Adipose tissue (tissue), 3 donors: ENCODE measurements around the gene COL20A1. TPM values are rescaled to one million over a fixed set of nuclear protein-coding genes. Genes with fewer than 3 reads are reported as not detected.
"Not testable (repeated sequence)": the region's sequence is repeated elsewhere in the genome, so short reads cannot be mapped to it uniquely, and the experiment has no call there.

Experiments used
- H3K27ac ChIP-seq: one replicate; pipeline ENCODE4 v1.5.1; 2013; ENCODE audit warnings: low read depth, low read length
- WGBS, 3 donors: extraction: QIAGEN DNeasy Blood & Tissue Kit; methylation state at CpG; one replicate each; pipeline ENCODE4 v1.1.7; 2013; 5-methylcytosine and 5-hydroxymethylcytosine counted together
- polyA plus RNA-seq, 3 donors: library from polyadenylated mRNA; stranded (reverse); fragments of 200-250 nt; gene quantifications; one replicate each; pipeline ENCODE4 v1.2.3, GENCODE V29; 2013
- donor health status: healthy with polysubstance abuse.
- donor health status: Bipolar disorder and iron deficiency.
- donor health status: healthy.

Gene COL20A1
- not detected for polyA plus RNA-seq

DNA sequence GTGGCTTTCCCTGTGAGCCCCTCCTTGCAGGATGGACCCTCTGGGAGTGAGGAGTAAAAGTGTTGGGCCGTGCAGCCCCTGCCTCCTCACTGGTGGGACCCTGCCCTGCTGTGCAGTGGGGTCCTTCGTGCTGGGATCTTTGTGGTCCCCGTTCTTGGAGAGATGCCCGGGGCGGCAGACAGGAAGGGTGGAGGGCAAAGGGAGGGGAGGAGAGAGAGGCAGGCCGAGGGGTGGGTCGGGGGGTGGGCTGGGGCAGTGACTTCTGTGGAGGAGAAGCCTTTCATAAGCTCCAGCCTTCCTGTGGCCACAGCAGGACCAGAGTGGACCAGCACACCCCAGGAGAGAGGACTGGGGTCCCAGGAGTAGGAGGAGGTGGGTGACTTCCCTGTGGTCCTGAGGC lies at the start of gene COL20A1:
TSS of gene COL20A1 (plus strand) at position 283 of the 400 bp plus-strand sequence. CDS start 1,922 bp downstream, outside the sequence.
- no peak within 1 kb of the TSS for H3K27ac ChIP-seq
- WGBS, 3 donors, result 19 to 29% (median 24%) methylated on average over 5 to 7 of the region's 7 CpGs

DNA sequence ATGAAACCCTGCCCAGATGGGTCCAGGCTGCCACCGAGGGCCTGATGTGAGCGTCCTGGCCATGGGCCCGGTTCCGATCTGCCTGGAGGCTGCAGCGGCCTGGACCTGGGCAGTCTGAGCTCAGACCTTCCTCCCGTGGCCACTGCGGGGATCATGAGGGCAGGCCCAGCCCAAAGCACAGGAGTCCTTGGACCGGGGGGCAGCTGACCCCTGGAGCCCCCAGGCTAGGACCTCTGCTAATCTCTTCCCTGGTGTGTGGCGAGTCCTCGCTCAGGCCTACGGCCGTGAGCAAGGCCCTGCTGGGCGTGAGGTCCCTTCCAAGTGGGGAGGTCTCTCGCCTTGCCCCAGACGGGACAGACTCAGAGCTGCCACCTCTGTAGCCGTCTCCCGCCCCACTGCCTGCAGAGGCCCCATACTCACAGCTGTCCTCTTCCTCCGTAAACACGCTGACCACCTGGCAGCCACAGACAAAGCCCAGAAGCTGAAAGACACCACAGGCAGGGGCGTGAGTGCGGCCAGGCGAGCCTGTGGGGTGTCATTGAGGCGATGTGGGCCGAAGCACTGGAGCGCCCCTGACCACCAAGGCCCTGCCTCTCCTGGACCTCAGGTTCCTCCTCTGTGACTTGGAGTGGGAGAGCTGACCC lies 49.3 kb upstream of the COL20A1 start:
- no peak overlapping the region for H3K27ac ChIP-seq
- 77 to 86% (median 82%) methylated on average over 25 of the region's 25 CpGs for WGBS, 3 donors

DNA sequence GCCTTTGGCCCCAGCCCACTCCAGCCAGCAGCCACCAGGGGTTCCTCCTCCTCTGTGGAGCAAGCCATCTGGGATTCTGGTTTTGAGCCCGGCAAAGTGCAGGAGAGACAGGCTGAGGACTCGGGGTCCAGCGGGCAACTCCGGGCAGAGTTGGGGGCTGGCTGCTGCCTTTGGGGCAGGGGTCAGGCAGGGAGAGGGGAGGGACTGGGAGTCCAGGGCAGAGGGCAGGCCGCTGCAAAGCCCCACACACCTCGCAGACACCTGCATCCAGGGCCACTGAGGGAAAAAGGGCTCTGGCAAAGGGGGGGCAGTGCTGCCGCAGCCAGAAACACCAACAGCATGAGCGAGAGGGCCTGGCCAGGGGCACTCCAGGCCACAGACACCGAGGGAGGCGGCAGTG lies 48.5 kb upstream of the COL20A1 start:
- no peak overlapping the region for H3K27ac ChIP-seq
- WGBS, 3 donors, result 78 to 88% (median 87%) methylated on average over 6 to 10 of the region's 10 CpGs

DNA sequence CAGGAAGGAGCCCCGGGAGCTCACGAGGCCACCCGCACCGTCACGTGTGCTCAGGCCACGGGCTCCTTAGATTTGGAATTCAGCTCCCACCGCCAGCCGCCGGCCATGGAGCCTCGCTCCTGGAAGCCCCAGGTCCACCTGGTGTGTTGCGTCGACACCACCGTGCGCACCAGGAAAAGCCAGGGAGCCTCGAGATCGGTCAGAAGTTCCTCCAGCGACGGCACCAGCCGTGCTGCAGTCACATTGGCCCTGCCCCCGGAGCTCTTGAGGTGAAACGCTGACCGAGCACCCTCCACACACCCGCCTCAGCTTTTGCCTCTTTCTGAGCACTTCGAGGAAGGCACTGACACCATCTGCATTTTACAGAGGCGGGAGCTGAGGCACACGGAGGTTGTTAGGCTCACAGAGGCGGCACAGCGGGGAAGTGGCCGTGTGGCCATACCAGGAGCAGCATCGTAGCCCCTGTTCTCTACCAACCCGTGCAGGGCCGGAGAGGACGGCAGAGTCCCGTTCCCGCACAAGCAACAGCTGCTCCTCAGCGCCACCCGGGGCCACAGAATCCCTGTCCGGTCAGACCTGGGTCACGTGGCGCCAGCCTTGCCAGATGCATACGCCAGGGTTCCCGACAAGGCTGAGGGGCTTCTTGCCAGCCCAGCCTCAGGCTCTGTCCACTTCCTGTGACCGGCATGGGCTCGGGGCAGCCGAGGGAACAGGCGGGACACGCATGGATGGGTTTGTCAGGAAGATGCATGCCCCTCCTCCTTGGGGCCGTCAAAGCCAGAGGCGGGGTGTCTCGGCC lies 46.3 kb upstream of the COL20A1 start:
- WGBS, 3 donors, result 34 to 55% (median 51%) methylated on average over 50 of the region's 50 CpGs
- H3K27ac ChIP-seq, result no peak overlapping the region

DNA sequence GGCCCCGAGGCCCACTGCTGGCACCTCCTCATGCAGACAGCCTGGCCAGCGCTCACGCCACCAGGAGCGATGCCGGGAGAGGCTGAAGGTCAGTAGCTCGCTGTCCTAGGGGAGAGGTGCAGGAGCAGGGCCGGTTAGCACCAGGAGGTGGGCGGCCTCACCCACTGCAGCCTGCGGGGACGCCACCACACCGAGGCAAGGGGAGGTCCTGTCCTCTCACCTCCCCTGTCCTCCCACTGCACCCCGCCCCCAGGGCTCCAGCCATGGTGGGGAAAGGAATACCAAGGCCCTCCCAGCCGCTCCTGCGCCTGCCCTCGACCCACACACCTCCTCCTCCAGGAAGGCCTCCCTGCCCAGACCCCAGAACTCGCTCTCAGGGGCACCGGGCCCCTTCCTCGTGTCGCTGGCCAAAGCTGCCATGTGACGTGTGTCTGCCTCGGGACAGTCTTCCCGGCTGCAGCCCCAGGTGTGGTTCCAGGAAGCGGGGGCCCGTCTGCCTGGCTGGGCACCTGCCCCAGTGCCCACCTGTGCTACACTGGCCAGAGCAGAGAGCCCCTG lies 45.2 kb upstream of the COL20A1 start:
- WGBS, 3 donors, result 50 to 72% (median 71%) methylated on average over 10 to 24 of the region's 24 CpGs
- H3K27ac ChIP-seq, result no peak overlapping the region

DNA sequence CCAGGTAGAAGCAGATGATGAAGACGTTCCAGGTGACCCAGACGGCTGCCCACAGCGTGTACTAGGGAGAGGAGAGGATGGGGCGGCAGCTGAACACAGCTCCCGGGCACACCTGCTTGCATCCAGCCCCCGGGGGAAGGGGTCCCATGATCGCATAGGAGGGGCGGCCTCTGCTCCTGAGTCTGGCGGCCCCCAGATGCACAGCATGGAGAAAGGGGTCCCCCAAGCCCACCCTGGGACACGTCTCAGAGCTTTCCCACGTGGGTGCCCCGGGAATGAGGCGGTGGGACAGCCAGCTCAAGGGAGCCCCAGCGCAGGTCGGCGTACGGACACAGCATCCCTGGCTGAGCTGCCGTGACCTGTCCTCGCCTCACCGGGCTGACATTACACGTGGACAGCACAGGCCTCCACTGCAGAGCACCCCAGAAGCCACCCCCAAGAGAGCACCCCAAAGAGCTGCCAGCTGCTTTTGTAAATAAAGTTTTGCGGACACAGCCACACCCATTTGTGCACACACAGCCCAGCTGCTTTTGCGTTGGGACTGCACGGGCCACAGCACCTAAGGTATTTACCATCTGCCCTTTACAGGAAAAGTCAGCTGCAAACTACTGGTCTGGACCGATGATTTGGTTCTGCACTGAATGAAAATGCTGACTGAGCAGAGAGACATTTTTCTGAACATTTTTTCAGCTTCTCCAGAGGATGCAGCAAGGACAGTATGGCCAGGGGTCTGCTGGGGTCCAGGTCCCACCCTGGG lies 44.0 kb upstream of the COL20A1 start:
- WGBS, 3 donors, result 63 to 82% (median 79%) methylated on average over 23 to 25 of the region's 25 CpGs

DNA sequence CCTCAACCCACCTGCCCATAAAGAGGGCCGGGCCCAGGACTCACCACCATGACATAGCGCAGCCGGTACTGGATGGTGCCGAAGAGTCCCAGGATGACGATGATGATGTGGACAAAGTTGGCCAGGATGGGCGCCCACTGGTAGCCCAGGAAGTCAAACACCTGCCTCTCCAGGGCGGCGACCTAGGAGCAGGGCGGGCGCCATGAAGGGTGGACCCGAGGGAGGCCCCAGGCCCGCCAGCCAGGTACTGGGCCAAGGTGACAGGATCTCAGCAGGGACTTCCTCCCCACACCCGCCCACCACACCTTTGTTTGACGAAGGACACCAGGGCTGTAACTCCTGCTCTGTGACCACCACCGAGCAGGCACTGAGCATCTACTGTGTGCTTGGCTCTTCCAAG lies 43.1 kb upstream of the COL20A1 start:
- 86 to 91% (median 88%) methylated on average over 15 of the region's 15 CpGs for WGBS, 3 donors
- no peak overlapping the region for H3K27ac ChIP-seq

More for the DNA sequence above, 44.0 kb upstream of the COL20A1 start:
- no peak overlapping the region for H3K27ac ChIP-seq

DNA sequence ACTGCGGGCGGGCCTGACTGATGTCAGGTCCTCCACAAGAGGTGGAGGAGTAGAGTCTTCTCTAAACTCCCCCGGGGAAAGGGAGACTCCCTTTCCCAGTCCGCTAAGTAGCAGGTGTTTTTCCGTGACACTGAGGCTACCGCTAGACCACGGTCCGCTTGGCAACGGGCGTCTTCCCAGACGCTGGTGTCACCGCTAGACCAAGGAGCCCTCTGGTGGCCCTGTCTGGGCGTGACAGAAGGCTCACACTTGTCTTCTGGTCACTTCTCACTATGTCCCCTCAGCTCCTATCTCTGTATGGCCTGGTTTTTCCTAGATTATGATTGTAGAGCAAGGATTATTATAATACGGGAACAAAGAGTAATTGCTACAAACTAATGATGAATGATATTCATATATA lies 41.6 kb upstream of the COL20A1 start:
- not testable (repeated sequence) for H3K27ac ChIP-seq
- WGBS, 3 donors, result 23 to 34% (median 24%) methylated on average over 11 to 12 of the region's 14 CpGs

DNA sequence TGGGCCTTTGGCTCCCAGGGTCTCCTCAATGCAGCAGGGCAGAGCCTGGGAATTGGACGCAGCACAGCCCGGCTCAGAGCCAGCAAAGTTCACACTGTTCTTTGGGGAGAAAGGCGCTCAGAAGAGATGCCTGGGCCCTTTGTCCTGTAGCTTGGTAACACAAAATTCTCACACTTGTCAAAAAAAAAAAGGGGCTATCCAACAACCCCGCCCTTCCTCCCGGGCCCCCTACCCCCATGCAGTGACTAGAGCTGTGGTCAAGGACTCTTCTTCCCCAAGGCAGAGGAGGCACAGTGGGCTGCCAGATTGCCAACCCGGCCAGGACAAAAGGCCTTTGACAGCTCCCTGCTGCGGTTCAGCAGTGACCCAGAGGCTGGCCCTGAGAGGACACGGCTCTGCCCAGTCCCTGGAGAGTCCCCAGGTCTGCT lies 40.7 kb upstream of the COL20A1 start:
- 54 to 69% (median 65%) methylated on average over 8 of the region's 8 CpGs for WGBS, 3 donors
- no peak overlapping the region for H3K27ac ChIP-seq

DNA sequence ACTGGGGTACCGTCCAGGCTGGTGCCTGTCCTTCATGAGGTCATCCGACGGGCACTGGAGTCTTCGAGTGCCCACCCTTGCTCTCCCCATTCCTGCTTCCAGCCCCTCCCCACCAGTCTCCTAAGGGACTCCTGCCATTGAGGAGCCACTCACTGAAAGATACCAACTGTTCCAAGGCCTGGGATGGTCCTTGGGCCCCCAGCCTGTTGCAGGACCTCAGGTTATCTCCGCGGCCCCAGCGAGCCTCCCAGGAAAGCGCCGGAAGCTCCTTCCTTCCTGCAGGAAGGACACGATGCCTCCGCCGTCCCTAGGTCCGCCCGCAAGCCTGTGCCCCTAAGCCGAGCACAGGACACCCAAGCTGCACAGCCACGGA lies 39.9 kb upstream of the COL20A1 start:
- no peak overlapping the region for H3K27ac ChIP-seq
- WGBS, 3 donors, result 13 to 14% (median 13%) methylated on average over 15 to 16 of the region's 16 CpGs

DNA sequence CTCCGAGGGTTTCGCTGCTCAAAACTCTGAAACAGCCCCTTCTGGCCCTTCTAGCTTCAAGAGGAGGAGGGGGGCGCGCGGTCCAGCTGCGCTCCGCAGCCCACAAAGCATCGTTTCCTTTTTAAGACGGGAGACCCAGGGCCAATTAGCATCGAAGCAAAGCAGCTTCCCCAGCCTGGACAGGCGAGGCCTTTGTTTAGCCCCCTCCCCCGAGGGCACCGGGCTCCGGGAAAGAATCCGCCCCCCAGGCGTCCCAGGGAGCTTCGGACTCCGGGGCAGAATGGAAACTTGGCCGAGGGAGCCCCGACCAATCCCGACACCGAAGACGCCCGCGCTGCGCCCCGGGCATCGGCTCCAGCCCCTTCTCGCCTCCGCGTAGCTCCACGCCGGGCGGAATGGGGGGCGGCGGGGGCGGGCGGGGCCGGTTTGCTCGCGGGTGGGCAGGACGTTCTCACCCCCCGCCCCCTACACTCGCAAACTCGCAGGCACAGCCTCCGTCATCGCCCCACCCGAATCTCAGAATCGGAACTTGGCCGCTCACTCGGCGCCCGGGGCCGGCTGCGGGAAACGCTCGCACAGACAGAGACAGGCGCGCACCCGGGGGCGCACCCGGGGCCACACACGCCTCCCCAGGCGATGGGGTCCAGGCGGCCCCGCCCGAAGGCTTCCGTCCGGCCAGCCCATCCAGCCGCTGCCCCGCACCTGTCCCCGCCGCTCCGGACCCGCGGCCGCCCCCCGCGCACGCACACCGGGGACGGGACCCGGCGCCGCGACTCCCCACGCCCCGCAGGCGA lies 39.4 kb upstream of the COL20A1 start:
- WGBS, 3 donors, result 1% methylated on average over 72 to 89 of the region's 89 CpGs
- no peak overlapping the region for H3K27ac ChIP-seq

DNA sequence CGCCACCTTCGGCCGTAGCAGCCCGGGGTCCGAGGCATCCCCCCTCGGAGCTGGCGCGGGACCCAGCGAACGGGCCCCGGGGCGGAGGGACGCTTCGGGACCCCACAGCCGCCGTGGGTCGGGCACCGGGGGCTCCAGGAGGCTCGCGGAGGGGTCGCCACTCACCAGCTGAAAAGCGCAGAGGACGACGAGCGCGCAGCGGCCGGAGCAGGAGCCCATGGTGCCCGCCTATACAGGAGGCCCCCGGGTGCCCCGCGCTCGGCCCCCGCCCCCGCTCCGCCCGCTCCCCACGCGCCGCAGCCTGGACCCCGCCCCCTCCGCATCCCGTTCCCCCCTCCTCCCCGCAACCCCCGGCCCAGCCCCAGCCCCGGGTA lies 38.8 kb upstream of the COL20A1 start, which contains the start of gene NKAIN4:
TSS of gene NKAIN4 (minus strand) at position 232 of the 374 bp plus-strand sequence. CDS start at position 219, 13 bp downstream.
- H3K27ac ChIP-seq, result no peak within 1 kb of the TSS
- 1 to 2% (median 1%) methylated on average over 23 to 43 of the region's 46 CpGs for WGBS, 3 donors

DNA sequence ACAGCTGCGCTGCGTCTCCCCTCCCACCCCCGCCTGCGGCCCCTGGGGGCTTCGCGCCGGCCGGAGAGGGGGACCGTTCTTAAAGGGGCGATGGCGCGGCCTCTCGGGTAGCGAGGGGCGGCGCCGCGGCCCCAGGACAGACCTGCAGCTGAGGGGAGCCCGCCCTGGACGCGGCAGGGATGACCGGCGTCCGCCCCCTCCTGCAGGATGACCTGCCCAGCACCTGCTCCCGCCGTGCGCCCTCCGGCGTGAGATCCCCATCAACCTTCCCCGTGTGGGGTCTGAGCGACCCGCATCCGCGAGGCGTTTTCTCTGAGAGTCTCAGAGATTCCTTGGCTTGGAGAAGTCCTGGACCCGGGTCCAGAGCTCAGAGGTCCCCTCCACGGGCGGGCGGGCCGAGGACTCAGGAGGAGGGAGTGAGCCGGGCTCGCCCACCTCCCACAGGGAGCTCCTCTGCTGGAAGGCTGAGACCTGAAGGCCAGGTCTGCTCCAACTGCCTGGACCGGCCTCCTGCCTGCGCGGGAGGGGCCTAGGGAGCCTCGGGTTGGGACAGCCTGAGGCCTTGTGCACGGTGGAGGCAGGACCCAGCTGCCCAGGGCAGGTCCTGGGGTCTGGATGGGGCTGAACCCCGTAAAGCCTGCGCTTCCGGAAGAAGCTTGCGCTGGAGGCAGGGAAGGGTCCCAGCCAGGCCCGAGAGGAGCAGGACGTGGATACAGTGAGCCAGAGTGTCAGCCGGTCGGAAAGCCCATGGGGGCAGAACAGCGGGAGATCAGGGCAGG lies 38.2 kb upstream of the COL20A1 start:
- WGBS, 3 donors, result 6 to 14% (median 7%) methylated on average over 33 to 55 of the region's 56 CpGs
- H3K27ac ChIP-seq, result no peak overlapping the region

DNA sequence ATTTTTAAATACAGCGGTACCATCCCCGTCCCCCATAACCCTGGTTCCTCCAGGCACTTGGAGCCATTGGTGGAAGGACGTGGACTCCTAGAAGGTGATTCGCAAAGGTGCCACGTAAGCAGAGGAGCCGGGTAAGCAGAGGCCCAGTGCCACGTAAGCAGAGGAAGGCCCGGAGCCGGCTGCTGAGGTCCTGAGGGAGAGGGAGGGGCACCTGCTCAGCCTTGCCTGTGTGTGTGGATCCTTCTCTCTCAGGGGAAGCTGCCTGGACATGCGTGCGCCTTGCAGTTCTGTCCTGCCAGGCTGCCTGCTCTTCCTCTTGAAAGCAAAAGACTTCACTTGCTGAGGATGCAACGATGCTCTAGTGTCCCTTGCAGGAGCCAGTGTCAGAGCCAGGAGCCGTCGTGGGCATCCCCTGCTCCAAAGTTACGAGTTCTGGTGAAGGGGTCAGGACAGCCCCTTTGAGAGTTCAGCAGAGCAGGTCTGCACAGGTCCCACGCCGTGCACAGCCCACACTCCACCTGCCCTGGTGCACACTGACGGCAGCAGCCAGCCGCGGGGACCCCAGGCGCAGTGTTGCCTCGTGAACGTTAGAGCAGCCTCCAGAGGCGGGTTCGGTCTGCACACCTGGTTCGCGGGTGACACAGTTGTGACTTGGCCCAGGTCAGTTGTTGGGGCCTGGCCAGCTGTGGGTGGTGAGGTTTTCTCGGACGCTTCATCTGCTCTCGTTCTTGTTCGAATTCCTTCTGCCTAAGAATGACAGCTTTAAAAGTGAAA lies 36.9 kb upstream of the COL20A1 start:
- WGBS, 3 donors, result 38 to 66% (median 59%) methylated on average over 31 of the region's 31 CpGs

DNA sequence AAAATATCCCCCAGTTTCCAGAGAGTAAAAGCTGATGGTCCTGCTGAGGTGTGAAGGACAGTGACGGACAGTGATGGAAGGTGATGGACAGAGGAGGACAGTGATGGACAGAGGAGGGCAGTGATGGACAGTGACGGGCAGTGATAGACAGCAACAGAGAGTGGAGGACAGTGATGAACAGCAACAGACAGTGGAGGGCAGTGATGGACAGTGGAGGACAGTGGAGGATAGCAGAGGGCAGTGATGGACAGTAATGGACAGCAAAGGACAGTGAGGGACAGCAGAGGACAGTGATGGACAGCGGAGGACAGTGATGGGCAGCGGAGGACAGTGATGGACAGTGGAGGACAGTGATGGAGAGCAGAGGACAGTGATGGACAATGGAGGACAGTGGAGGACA lies 36.0 kb upstream of the COL20A1 start:
- no peak overlapping the region for H3K27ac ChIP-seq
- WGBS, 3 donors, result 84 to 94% (median 93%) methylated on average over 4 of the region's 4 CpGs

More for the DNA sequence above, 36.9 kb upstream of the COL20A1 start:
- H3K27ac ChIP-seq, result no peak overlapping the region

DNA sequence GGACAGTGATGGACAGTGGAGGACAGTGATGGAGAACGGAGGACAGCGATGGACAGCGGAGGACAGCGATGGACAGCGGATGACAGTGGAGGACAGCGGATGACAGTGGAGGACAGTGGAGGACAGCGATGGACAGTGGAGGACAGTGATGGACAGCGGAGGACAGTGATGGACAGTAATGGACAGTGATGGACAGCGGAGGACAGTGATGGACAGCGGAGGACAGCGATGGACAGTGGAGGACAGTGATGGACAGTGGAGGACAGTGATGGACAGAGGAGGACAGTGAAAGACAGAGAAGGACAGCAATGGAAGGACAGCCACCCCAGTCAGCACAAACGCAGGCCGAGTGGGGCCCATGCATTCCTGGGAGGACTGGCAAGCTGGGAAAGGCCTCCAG lies 35.4 kb upstream of the COL20A1 start:
- WGBS, 3 donors, result 87 to 94% (median 91%) methylated on average over 11 to 13 of the region's 13 CpGs
- no peak overlapping the region for H3K27ac ChIP-seq

DNA sequence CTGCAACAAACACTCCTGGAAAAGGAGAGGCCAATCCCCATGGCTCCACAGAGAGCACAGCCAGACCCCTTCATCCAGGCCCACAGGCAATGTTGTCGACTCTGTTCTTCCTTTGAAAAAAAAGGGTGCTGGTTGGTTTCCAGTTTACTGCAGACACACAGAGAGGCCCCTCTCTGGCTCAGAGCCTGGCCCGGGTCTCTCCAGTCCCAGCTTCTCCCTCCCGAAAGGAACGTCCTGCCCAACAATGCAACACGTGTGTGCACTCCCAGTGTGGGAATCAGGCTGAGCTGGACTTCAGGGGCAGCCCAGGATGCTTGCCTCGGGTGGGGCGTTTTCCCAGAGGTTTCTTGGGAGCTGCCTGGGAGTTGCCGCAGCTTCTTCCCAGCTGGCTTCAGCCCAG lies 34.2 kb upstream of the COL20A1 start:
- no peak overlapping the region for H3K27ac ChIP-seq
- 26 to 39% (median 38%) methylated on average over 8 of the region's 8 CpGs for WGBS, 3 donors
